HG03460 (cell line): ENCODE measurements around the gene HOXD11.

Experiments used
- ATAC-seq: cut with Tn5 transposase; IDR thresholded peaks from one replicate; pipeline ENCODE4 v1.9.1; 2021; ENCODE audit not compliant: unreplicated experiment

HOXD11 gene

DNA sequence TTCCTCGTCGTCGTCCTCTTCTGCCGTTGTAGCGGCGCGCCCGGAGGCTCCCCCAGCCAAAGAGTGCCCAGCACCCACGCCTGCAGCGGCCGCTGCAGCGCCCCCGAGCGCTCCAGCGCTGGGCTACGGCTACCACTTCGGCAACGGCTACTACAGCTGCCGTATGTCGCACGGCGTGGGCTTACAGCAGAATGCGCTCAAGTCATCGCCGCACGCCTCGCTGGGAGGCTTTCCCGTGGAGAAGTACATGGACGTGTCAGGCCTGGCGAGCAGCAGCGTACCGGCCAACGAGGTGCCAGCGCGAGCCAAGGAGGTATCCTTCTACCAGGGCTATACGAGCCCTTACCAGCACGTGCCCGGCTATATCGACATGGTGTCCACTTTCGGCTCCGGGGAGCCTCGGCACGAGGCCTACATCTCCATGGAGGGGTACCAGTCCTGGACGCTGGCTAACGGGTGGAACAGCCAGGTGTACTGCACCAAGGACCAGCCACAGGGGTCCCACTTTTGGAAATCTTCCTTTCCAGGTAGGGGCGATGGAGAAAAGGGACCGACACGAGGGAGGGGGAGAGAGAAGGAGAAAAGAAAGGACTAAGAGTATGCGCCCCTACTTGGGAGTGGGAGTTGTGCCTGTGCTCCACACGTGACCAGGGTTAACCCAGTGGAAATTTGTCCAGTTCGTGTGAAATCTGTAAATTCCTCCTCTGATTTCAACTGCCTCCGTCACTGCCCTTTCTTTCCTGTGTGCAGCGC lies 13.8 kb upstream of the HOXD11 start:
- no peak for ATAC-seq

DNA sequence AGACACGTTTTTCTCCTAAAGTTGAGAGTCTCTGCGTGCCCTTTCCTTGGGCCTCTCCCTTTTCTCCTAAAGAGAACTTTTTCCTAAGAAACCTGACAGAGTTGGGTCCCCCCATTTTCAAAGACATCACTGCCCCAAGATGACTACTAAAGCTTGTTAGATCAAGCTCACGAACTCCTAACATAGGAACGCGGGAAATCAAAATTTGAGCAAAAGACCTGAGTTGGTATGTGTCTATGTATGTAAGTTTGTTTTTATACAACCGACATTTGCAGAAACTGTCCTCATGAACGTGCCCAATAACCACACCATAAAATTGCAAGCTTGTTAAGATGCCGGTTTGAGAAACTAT lies 13.2 kb upstream of the HOXD11 start:
- no peak for ATAC-seq

DNA sequence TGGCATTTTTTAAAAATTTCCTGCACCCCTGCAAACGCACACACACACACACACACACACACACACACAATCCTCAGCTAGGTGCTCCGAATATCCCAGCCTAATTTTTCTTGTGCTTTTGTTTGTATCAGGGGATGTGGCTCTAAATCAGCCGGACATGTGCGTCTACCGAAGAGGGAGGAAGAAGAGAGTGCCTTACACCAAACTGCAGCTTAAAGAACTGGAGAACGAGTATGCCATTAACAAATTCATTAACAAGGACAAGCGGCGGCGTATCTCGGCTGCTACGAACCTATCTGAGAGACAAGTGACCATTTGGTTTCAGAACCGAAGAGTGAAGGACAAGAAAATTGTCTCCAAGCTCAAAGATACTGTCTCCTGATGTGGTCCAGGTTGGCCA lies 12.7 kb upstream of the HOXD11 start:
- ATAC-seq: no peak

DNA sequence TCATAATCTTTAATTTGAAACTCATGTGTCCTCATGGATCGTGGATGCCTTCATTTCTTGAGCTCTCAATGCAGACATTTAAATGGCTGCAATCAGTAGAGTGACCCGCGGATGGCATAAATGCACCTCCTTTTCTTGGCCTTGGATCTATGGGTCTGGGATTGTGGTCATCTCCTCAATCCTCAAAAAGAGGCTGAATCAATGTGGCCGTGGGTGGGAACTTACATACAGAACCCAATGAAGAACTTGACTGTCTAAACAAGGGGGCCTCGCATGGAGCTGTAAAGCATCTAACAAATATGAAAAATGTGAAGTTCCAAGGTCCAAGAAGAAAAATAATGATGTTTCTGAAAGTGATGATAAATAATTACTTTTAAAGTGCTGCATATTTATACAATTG lies 11.7 kb upstream of the HOXD11 start:
- no peak for ATAC-seq

DNA sequence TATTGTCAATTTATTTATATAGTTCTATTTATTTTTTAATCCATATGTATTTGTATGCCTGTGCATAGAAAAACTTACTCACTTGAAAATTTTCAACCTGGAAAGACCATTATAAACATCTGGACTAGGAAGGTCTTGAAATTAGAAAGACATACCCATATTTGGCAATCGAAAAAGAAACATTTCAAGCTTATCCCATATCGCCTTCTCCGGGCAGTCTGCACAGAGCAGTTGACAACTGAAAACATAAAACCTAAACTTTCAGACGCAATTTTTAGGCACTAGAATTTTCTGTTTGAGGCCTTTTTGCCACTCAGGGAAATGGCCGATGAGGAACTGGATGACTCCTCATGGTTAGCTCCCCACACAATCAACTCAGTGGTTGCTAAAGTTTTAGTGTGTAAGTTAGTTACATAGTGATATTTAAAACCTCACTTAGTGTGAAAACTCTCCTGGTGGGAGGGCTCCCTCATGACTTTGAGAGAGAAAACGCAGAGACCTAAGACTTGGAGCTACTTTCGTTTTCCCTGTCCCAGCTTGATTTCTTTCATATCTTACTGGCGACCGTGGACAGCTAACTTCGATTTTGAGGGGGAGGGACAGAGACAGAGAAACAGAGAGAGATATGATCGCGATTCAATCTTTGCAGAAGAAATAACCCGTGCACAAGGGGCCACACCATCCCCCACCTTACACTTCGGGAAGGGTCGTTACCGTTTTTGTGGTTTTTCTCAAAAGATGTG lies 10.7 kb upstream of the HOXD11 start:
- ATAC-seq: no peak

DNA sequence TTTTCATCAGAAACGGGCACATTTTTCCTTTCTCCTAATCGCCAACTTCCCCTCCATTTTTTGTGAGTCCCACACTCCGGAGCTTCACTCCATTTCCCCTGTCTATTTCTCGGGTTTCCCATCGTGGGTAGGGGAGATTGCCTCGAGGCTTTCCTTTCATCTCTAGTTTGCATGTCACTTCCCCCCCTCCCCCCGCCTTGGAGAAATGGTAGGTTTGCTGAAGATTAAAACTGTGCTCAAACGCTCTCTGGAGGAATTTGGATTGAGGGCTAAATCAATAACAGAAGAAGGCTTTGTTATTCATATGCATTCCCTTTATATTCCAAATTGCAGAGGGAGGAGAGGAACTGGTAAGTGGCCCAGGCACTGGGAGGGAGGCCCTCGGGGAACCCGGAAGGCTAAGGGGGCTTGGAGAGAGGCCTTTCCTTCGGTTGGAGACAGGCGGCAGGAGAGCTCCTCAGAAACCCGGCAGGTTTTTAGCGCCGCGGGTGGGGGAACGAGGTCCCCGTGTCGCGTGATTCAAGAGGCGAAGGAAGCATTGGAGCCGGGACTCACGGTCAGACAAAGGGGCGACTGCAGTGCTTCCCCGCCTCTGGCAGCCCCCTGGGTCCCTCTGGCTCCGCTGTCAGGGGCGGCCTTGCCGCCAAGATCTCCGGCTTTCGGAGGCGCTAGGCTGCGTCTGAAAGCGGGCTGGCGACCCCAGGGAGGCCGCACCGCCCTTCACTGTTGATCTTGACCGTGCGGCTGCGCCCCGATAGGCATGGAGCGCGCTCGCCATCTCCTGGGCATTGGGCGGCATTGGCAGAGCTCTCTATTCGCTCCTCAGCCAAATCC lies 9.9 kb upstream of the HOXD11 start:
- peak; percentile 82 for ATAC-seq

DNA sequence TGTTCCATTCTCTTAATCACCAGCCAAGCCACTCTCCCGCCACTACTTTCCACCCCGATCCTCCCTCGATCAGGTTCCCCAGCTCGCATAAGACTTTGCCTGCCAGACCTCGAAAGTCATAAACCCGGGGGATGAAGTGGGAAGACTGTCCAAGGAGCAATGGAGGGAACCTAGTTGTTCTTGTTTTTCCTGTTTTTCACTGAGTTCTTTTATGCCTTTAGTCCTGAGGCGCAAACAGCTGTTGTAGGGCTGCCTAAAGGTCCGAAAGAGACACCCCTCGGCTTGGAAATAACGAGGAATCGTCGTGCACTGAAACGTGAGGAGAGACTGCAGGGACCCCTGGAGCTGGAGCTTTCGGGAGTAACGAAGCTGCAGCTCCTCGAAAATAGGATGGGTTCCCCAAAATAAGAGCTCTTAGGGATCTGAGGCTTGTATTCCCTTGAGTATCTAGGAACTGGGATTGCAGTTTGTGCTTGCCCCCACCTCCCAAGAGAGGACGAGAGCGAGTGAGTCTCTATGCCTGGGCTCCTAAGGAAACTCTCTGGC lies 9.2 kb upstream of the HOXD11 start:
- no peak for ATAC-seq

DNA sequence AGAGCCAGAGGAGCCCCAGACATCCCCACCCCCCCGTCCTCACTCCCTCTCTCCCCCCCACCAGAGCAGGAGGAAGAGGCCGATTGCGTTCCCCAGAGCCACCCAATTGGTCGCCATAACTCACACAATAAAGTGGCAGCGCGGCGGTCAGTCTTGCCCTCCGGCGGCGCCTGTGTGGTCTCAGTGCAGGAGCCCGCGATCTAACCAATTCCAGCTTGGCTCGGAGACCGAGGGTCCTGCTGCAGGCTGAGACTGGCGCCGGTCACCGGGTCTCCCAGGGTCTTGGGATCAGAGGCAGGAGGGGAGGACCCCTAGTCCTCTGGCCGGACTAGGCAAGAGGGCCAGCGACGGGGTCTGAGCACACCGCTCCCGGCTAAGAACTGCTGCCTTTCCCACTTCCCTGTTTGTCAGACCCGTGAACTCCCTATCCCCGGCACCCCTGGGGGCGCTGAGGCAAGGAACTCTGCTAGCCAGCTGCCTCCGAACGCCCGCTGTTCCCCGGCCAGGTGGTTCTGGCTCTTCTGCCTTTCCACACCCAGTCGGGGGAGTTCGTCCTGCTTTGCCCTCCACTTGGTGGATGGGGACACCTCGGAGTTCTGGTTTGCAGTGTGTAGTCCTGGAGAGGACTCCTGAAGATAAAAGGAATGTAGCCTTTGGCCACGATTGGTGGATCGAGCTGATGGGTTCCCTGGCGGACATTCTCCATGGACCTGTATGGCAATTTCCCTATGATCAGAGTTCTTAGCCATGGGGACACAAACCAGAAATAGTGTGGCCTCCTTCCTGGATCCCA lies 8.5 kb upstream of the HOXD11 start:
- ATAC-seq: no peak

DNA sequence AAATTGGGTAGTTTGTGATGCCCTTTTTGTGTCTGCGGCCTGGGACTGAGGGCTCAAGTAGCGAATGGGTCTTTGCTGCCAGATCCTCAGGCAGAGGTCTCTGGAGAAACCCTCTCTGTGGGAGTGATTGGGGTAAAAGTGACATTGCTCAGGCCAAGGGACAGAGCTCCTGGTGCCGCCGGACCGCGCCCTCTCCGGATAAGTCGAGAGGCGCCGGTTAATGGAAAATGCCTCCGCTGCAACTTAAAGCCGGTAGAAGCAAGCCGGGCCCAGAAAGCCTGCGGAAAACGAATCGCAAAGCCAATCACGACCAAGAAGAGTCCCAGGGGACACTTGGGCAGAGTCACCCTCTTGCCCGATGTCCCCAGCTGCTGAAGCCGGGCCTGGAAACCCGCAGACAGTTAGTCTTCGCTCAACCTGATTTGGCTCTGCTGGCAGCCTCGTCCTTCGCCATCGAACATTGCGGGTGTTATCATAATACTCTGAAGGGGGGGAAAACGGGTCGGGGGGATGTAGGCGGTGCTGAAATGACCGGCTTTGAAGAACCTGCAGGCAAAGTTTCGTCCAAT lies 7.8 kb upstream of the HOXD11 start:
- ATAC-seq: no peak

DNA sequence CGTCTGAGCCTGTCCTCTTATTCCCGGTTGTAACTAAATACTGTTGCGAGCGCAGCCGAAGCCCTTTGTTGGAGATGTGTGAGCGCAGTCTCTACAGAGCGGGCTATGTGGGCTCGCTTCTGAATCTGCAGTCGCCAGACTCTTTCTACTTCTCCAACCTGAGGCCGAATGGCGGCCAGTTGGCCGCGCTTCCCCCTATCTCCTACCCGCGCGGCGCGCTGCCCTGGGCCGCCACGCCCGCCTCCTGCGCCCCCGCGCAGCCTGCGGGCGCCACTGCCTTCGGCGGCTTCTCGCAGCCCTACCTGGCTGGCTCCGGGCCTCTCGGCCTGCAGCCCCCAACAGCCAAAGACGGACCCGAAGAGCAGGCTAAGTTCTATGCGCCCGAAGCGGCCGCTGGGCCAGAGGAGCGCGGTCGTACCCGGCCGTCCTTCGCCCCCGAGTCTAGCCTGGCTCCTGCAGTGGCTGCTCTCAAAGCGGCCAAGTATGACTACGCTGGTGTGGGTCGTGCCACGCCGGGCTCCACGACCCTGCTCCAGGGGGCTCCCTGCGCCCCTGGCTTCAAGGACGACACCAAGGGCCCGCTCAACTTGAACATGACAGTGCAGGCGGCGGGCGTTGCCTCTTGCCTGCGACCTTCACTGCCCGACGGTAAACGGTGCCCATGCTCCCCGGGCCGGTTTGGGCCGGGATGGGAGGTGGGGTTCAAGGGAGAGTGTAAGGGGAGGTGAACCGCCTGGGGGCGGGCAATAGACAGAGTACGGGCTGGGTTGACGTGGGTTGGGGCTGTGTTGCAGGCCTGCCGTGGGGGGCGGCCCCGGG lies 7.1 kb upstream of the HOXD11 start, which contains the start of gene HOXD12:
TSS of gene HOXD12 (plus strand) at position 68 of the 819 bp plus-strand sequence. CDS start at position 75, 7 bp downstream.
- no peak for ATAC-seq

DNA sequence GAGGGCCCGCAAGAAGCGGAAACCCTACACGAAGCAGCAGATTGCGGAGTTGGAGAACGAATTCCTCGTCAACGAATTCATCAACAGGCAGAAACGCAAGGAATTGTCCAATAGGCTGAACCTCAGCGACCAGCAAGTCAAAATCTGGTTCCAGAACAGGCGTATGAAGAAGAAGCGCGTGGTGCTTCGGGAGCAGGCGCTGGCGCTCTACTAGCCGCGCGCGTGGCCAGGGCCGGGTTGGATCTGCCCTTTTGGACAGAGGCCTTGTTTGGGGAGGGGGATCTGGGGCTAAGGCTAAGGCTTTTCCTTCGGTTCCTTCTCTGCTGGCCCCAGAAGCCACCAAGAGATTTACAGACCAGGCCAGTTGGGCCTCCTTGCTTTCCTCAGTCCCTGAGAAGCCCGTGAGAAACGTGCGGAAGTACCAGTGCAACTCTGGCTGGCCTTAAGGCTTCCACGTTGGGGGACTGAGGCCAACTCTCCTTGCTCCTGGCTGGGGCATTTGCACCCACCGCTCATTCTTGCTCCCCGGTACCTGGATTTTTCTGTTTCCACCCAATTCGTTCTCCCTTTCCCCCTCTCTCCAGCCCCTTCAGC lies 6.4 kb upstream of the HOXD11 start:
- no peak for ATAC-seq

DNA sequence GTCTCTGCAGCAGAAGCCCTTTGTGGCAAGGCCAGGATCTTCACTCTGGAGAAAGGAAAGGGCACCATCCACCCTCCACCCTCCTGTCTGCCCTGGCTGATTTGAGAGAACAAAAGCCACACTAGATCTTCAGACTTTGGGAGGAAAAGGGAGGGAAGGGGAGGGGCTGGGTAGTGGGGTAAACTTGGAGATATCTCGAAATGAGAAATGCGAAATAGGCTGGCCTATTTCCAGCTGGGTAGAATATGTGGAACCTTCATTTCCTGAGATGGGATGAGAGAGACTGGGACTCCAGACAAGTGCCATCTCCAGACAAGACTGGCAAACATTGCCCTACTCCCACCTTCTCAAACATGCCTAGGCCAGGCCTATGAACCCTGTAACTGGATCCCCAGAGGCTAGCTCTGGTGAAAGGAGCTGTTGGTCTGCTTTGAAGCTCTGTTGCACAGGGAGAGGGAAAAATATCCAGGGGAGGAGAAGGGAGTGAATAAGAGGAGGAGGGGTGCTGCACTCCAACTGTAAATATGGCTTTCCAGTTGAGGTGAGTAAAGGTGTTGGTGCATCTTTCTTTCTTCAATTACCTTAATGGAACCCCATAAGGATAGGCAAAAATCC lies 5.8 kb upstream of the HOXD11 start:
- no peak for ATAC-seq

DNA sequence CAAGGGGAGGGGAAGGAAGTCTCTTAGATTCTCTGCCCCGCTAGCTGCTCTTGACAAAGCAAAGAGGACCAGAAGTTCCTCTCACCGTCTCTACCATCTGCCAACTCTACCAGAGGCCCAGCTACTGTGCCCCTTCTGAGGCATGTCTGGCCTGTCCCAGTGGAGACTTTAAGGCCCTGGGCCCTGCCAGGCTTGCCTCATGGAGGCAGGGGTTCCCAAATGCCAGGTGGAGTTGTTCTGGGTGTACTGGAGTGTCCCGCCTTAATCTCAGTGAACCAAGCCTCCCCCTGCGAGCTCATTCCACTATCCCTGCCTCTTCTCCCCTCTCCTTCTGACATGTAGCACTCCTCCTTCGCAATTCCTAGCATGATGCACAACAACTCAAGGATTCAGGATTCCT lies 5.2 kb upstream of the HOXD11 start:
- no peak for ATAC-seq

DNA sequence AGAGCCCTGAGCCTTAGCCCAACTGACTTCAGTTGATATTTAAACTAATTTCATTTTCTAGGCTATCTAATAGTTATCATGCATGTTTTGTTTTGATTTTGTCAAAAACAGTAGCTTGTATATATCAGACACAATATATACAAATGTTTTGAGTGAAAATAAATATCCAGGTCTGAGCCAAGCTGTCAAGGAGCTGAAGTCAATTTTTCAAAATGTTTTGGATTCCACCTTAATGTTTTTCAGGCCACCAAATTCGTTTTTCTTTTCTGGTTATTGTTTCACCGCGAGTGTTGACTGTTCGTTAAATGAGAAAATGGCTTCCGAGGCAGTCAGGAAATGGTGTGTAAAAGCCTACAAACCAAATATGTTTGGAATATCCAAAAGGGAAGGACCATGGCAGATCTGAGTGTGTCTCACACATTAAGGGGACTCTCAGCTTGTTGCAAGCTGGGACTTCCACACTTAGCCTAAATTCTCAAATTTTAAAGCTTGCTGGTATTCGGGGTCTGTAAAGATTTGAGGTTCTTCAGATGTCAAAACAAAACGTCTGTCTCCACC lies 4.7 kb upstream of the HOXD11 start:
- ATAC-seq: no peak

DNA sequence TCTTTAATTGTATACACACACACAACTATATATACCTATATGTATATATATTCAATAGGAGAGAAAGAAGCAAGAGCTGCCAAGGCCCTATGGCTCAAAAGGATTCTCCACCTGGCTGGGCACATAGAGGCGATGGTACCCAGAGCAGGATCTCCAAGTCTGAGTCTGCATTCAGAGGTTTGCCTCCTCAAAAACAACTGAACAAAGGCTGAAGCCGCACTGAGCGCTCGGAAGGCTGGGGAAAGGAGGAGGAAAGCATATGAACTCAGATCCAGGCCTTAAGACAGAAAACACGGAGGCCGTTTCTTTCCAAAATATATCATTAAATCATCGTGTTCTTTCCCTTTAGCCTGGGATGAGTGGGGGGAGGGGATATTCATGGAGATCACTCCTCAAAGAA lies 3.9 kb upstream of the HOXD11 start:
- ATAC-seq: no peak

DNA sequence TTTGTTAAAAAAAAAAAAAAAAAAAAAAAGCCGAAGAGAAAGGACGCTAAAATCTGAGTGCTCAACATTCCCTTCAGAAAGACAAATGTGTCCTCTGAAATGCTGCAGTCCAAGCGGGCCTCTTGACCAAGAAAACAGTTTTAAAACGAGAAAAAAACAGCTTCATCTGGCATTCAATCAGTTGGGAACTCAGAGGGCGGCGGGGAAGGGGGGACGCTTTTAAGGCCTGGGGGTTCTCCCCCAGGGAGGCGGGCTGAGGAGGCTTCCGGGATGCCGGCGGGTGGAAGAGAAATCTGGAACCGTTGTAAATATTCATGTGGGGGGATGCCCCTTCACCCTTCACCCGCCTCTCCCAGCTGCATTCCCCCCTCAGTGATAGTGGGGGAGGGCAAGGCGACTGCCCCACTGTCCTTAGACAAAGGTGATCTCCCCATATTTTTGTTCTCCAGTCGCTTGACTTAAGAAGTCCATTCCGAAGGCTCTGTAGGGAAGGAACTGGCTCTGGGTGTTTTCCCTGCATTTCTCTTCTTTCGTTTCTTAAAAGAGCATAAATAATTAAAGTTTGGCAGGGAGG lies 3.3 kb upstream of the HOXD11 start:
- ATAC-seq: no peak

DNA sequence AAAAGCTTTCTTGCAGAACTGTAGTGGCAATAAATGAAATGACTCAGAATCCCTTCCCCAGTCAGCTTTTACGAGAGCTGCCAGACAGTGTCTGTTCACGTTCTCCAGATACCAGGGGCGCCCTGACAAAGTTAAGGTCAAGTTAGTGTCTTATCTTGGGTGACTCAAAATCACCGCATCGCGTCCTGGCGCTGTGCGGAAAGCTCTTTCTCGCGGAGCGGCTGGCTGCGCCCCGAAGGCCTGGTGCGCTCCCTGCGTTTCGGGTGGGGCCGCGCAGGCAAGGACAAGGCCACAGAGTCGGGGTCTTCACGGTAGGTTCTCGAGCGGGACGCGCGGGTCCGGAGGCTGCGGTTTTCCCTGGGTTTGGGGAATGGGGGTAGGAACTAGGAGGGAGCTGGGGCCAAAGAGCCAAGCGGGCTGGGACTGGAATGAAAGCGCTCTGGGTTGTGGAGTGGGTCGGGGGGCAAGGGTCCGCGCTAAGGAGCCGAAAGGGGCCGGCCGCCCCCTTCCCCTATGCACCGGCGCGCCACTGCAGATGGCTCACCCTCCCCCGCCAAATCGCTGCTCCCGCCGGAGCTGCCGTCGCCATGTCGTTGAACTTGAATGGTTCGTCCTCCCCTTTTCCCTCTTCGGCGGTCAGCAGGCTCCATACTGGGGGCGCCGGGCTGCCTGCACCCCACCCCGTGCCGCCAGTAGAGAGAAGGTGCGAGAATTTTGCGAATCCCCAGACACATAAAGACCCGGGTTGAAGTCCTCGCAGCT lies 2.6 kb upstream of the HOXD11 start:
- no peak for ATAC-seq
